ENCODE results near the gene C6orf120. TPM values are rescaled to one million over a fixed set of nuclear protein-coding genes. Genes with fewer than 3 reads are reported as not detected.

C6orf120 gene
- total and polyA plus RNA-seq, 2 of the 13 experiments (the other 11 are each of a cell fraction or from before 2014, with no cell fraction given) = 21.7 to 29.9 TPM

GRCh38 chr6:169701311-169701953 is 494 bp upstream of the C6orf120 start (continued):
- TF ChIP-seq ZSCAN25 (CRISPR knock-in tag; IDR thresholded peaks at IDR 0.05) (peak; percentile 73; the same call in 1 of the 2 replicates), HDAC1 (CRISPR knock-in tag; IDR thresholded peaks at IDR 0.05) (no peak), ZNF530 (CRISPR knock-in tag; IDR thresholded peaks at IDR 0.05; ENCODE audit: low read depth) (peak; percentile 19; the same call in 1 of the 2 replicates), JARID2 (CRISPR knock-in tag; IDR thresholded peaks at IDR 0.05; ENCODE audit: insufficient replicate concordance) (no peak), MTA3 (CRISPR knock-in tag; IDR thresholded peaks at IDR 0.05) (no peak), STAT5B (CRISPR knock-in tag; IDR thresholded peaks at IDR 0.05) (no peak), CBFB (CRISPR knock-in tag; IDR thresholded peaks at IDR 0.05) (no peak), ZNF121 (CRISPR knock-in tag; IDR thresholded peaks at IDR 0.05) (no peak), SNAPC4 (CRISPR knock-in tag; IDR thresholded peaks at IDR 0.05) (peak; percentile 84), CHD4 (IDR thresholded peaks at IDR 0.05; ENCODE audit: borderline replicate concordance, low read length) (no peak), ARNT2 (CRISPR knock-in tag; IDR thresholded peaks at IDR 0.05; ENCODE audit: low read depth) (no peak; the same call in 1 of the 2 replicates), ZNF777 (CRISPR knock-in tag; IDR thresholded peaks at IDR 0.05) (peak; percentile 64), AKAP8 (CRISPR knock-in tag; IDR thresholded peaks at IDR 0.05) (no peak), NKX3-1 (CRISPR knock-in tag; IDR thresholded peaks at IDR 0.05) (no peak), U2AF1 (optimal IDR thresholded peaks at IDR 0.05; ENCODE audit: low read depth, low read length) (no peak), FOXC1 (CRISPR knock-in tag; IDR thresholded peaks at IDR 0.05; ENCODE audit: borderline replicate concordance) (no peak), HNRNPH1 (optimal IDR thresholded peaks at IDR 0.05; ENCODE audit: low read depth, low read length) (no peak), KDM3A (CRISPR knock-in tag; IDR thresholded peaks at IDR 0.05; ENCODE audit: low read depth) (no peak), ZSCAN29 (CRISPR knock-in tag; conservative IDR thresholded peaks at IDR 0.05) (no peak), DPF2 (CRISPR knock-in tag; IDR thresholded peaks at IDR 0.05; ENCODE audit: borderline replicate concordance, low read depth) (0 out of 2 replicates have a peak, but pooled peaks have one; percentile 29), ZNF326 (CRISPR knock-in tag; IDR thresholded peaks at IDR 0.05; ENCODE audit: borderline replicate concordance) (no peak), BRF2 (CRISPR knock-in tag; IDR thresholded peaks at IDR 0.05) (no peak), ZNF34 (CRISPR knock-in tag; IDR thresholded peaks at IDR 0.05; ENCODE audit: borderline replicate concordance) (no peak), MEIS2 (CRISPR knock-in tag; IDR thresholded peaks at IDR 0.05) (no peak)
